Measurements from ENCODE around the gene GABRR2. TPM values are rescaled to one million over a fixed set of nuclear protein-coding genes. Genes with fewer than 3 reads are reported as not detected.

Gene GABRR2
- total and polyA plus RNA-seq, 2 of the 4 experiments (the other 2 are of a cell fraction) = 0.26 TPM; not detected in 1

GRCh38 chr6:89359561-89359960 lies 44.5 kb upstream of the GABRR2 start:
- H3K4me2 ChIP-seq (ENCODE audit: low read depth, low read length) = no peak overlapping the region
- POLR2A ChIA-PET (ENCODE audit: unreplicated experiment) = interaction anchor here (0.6 kb wide), 1 partner anchor 253 kb away, joined by 6 read pairs; no protein-coding TSS in a partner anchor
- H3K18ac ChIP-seq (ENCODE audit: low read depth, low read length) = no peak overlapping the region
- H3K36me3 ChIP-seq (ENCODE audit: control insufficient read depth, insufficient read depth, low read length) = no peaks in the 10 kb centered on the region
- H2BK15ac ChIP-seq (ENCODE audit: low read depth, low read length) = no peak overlapping the region
- no peak overlapping the region for H3K4ac ChIP-seq (ENCODE audit: low read depth, low read length)
- intact Hi-C loops (cut with micrococcal nuclease) = no loop called here
- no peak overlapping the region for H2BK5ac ChIP-seq (ENCODE audit: low read depth, low read length, poor library complexity, severe bottlenecking)
- H2BK120ac ChIP-seq (ENCODE audit: low read depth, low read length) = no peak overlapping the region
- H2AK5ac ChIP-seq (ENCODE audit: low read depth, low read length) = no peak overlapping the region
- no peaks in the 10 kb centered on the region for H3K4me1 ChIP-seq (ENCODE audit: control insufficient read depth, insufficient read depth, low read length)
- in situ Hi-C loops (cut with MboI; ENCODE audit: low sequenced_read_pairs) = loop anchor here (25.0 kb wide), 2 partner anchors 222 to 372 kb away; partner anchors contain the start of gene PM20D2
- H3K9me1 ChIP-seq (ENCODE audit: insufficient read depth, low read length) = no peaks in the 10 kb centered on the region
- no peak overlapping the region for H2AK9ac ChIP-seq (replicated peaks; ENCODE audit: low read depth, low read length, poor library complexity)
- CTCF ChIA-PET = no interaction called here
- no peak overlapping the region for H3K27ac ChIP-seq (ENCODE audit: insufficient read depth, low read length)
- no peaks in the 10 kb centered on the region for H4K20me1 ChIP-seq (ENCODE audit: insufficient read depth, low read length)
- dilution Hi-C loops (cut with HindIII; ENCODE audit: low sequenced_read_pairs, unreplicated experiment) = no loop called here
- H4K91ac ChIP-seq (ENCODE audit: insufficient read depth, low read depth, low read length) = no peak overlapping the region
- no peaks in the 10 kb centered on the region for H3K79me1 ChIP-seq (ENCODE audit: low read depth in 1 of 2, low read length in 2 of 2)
- H3K4me3 ChIP-seq (ENCODE audit: insufficient read depth, low read depth, low read length) = no peak overlapping the region
- no peak for ATAC-seq (ENCODE audit: low read depth)
- BruUV-seq (replicated peaks) = no TSS peak
- no peak for DNase-seq
- no peak overlapping the region for H3K14ac ChIP-seq (replicated peaks; ENCODE audit: low read depth, low read length)
- no peak overlapping the region for H2BK20ac ChIP-seq (ENCODE audit: low read depth, low read length)
- no peak overlapping the region for H4K5ac ChIP-seq (ENCODE audit: low read depth, low read length)
- no CpG with 5 or more reads among the region's 1 CpG for WGBS, 2 experiments (ENCODE audit: extremely low coverage in 2 of 2, insufficient read length in 1 of 2)
- H4K8ac ChIP-seq (ENCODE audit: low read depth in 2 of 2, low read length in 2 of 2) = no peak overlapping the region
- no peaks in the 10 kb centered on the region for H3K27me3 ChIP-seq (ENCODE audit: control insufficient read depth, insufficient read depth, low read length)
- no peak overlapping the region for H3K9ac ChIP-seq (ENCODE audit: low read depth, low read length)
- no peak overlapping the region for H2AFZ ChIP-seq (replicated peaks; ENCODE audit: low read length, poor library complexity)
- no peaks in the 10 kb centered on the region for H3K9me3 ChIP-seq (ENCODE audit: control insufficient read depth, insufficient read depth, low read length)
- no peak overlapping the region for H3K23ac ChIP-seq (ENCODE audit: low read depth, low read length)
- H3K56ac ChIP-seq (ENCODE audit: extremely low read depth, insufficient read depth, low read length) = no peak overlapping the region
- TF ChIP-seq MAZ (IDR thresholded peaks at IDR 0.05; ENCODE audit: borderline replicate concordance, low read depth, low read length) (no peak), CTCF (conservative IDR thresholded peaks at IDR 0.05; ENCODE audit: low read depth, low read length) (no peak), RCOR1 (IDR thresholded peaks at IDR 0.05; ENCODE audit: insufficient replicate concordance, low read length) (no peak), MXI1 (IDR thresholded peaks at IDR 0.05; ENCODE audit: borderline replicate concordance, low read depth, low read length) (no peak), RFX5 (IDR thresholded peaks at IDR 0.05; ENCODE audit: low read depth, low read length) (no peak), ELK1 (IDR thresholded peaks at IDR 0.05; ENCODE audit: borderline replicate concordance, low read depth, low read length) (no peak)

Measured in IMR-90 (cell line).